GM23248 (cell line): ENCODE results near the gene C9orf50.

Source experiments
- EZH2 ChIP-seq: fragments of 200-600 bp; sonication (generic); IDR thresholded peaks from 2 replicates; pipeline ENCODE4 v1.6.1; 2018; ENCODE audit warnings: antibody characterized with exemption, mild to moderate bottlenecking; ENCODE audit not compliant: insufficient read depth, poor library complexity, severe bottlenecking
- EZH2phosphoT487 ChIP-seq: fragments of 200-600 bp; sonication (generic); IDR thresholded peaks from 2 replicates; pipeline ENCODE4 v1.6.1; 2018; ENCODE audit warnings: antibody characterized with exemption, moderate library complexity, mild to moderate bottlenecking, low read depth; ENCODE audit not compliant: insufficient read depth

DNA sequence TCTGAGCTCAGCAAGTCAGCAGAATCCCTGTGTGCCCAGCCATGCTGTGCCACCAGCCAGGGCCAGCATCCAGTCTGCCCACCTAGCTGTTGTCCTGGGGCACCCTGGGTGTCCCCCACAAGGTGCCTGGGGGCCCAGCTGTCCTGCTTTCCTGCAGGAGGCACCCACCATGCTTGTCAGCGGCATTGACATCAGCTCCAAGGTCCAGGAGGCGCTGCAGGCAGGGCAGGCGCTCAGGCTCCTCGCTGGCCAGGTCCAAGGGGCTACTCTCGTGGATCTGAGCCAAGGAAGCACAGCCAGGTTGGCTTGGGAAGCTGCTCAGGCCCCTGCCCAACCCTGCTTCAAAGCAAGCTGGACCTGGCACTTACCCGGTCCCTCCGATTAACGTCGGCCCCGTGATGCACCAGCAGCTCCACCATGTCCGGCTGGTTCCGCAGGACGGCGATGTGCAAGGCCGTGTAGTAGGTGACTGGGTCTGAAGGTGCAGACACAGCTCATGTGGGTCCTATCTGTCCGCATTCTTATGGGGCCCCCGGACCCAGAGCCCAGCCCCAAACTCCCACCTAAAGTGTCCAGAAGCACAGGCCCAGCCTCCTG is 18.2 kb upstream of the C9orf50 start:
- no peak for TF ChIP-seq EZH2
- no peak for TF ChIP-seq EZH2phosphoT487
